Measurements from ENCODE around the gene GPRC5D. TPM values are rescaled to one million over a fixed set of nuclear protein-coding genes. Genes with fewer than 3 reads are reported as not detected.

The GPRC5D gene
- total and polyA plus RNA-seq, 5 donors from 2014 or later = 1.1 to 1.5 (median 1.3) TPM; not detected in 2

DNA sequence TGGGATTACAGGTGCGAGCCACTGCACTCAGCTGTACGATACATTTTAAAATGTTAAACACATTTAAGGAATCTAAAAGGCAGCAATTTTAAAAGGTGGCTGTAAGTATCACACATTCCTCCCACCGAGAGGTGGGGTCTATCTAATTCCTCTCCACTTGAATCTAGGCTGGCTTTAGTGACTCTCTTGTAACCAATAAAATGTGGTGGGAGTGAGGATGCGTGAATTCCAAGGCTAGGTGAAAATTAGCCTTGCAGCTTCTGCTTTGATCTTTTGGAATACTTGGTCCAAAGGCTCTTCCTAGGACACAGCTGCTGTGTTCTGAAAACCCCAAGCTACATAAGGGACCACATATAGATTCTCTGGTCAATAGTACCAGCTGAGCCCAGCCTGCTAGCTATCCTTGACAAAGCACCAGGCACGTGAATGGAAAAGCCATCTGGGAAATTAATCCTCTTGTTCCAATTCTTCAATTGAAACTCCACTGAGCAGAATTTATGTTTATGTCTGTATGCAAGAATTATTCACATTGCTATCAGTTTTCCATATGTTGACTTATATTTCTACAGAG, 8.8 kb upstream of the GPRC5D start:
- ATAC-seq (ENCODE audit: low read depth in 2 of 2) (no peak), DNase-seq (no peak)
- Mint-ChIP-seq H3K4me1 (no peaks in the 10 kb centered on the region), H3K36me3 (no peaks in the 10 kb centered on the region), H3K27me3 (peaks cover 28% of the 10 kb centered on the region), H3K9me3 (no peaks in the 10 kb centered on the region), H3K27ac (no peak overlapping the region), H3K4me3 (no peak overlapping the region)
- no peak overlapping the region for H3K27ac ChIP-seq (ENCODE audit: insufficient read depth, low read length, poor library complexity, severe bottlenecking)
- no peaks in the 10 kb centered on the region for H3K4me1 ChIP-seq (ENCODE audit: control insufficient read depth, insufficient read depth, low read length, poor library complexity, severe bottlenecking)
- H3K27me3 ChIP-seq (ENCODE audit: control insufficient read depth, insufficient read depth, low read length) = no peaks in the 10 kb centered on the region
- H3K9me3 ChIP-seq (ENCODE audit: control insufficient read depth in 2 of 2, low read length in 2 of 2) = no peaks in the 10 kb centered on the region
- no peak overlapping the region for H3K4me3 ChIP-seq (ENCODE audit: low read depth, low read length)
- H3K36me3 ChIP-seq (ENCODE audit: control insufficient read depth, insufficient read depth, low read length) = no peaks in the 10 kb centered on the region

DNA sequence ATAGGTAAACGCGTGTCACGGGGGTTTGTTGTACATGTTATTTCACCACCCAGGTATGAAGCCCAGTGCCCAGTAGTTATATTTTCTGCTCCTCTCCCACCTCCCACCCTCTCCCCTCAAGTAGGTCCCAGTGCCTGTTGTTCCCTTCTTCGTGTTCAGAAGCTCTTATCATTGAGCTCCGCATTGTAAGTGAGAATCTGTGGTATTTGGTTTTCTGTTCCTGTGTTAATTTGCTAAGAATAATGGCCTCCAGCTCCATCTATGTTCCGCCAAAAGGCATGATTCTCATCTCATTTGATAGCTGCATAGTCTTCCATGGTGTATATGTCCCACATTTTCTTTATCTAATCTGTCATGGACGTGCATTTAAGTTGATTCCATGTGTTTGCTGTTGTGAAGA, 6.9 kb upstream of the GPRC5D start:
- no peaks in the 10 kb centered on the region for H3K9me3 ChIP-seq (ENCODE audit: control insufficient read depth in 2 of 2, low read length in 2 of 2)
- no peak overlapping the region for H3K4me3 ChIP-seq (ENCODE audit: low read depth, low read length)
- no peaks in the 10 kb centered on the region for H3K9me3 Mint-ChIP-seq
- no peaks in the 10 kb centered on the region for H3K36me3 ChIP-seq (ENCODE audit: control insufficient read depth, insufficient read depth, low read length)
- no peak for ATAC-seq (ENCODE audit: low read depth in 2 of 2)
- H3K27me3 ChIP-seq (ENCODE audit: control insufficient read depth, insufficient read depth, low read length) = no peaks in the 10 kb centered on the region
- peaks cover 28% of the 10 kb centered on the region for H3K27me3 Mint-ChIP-seq
- H3K27ac ChIP-seq (ENCODE audit: insufficient read depth, low read length, poor library complexity, severe bottlenecking) = no peak overlapping the region
- no peak for DNase-seq
- no peak overlapping the region for H3K4me3 Mint-ChIP-seq
- peak overlapping the region in 1 of 3 donors; percentile 23 for H3K27ac Mint-ChIP-seq
- no peaks in the 10 kb centered on the region for H3K36me3 Mint-ChIP-seq
- H3K4me1 Mint-ChIP-seq = no peaks in the 10 kb centered on the region
- no peaks in the 10 kb centered on the region for H3K4me1 ChIP-seq (ENCODE audit: control insufficient read depth, insufficient read depth, low read length, poor library complexity, severe bottlenecking)

DNA sequence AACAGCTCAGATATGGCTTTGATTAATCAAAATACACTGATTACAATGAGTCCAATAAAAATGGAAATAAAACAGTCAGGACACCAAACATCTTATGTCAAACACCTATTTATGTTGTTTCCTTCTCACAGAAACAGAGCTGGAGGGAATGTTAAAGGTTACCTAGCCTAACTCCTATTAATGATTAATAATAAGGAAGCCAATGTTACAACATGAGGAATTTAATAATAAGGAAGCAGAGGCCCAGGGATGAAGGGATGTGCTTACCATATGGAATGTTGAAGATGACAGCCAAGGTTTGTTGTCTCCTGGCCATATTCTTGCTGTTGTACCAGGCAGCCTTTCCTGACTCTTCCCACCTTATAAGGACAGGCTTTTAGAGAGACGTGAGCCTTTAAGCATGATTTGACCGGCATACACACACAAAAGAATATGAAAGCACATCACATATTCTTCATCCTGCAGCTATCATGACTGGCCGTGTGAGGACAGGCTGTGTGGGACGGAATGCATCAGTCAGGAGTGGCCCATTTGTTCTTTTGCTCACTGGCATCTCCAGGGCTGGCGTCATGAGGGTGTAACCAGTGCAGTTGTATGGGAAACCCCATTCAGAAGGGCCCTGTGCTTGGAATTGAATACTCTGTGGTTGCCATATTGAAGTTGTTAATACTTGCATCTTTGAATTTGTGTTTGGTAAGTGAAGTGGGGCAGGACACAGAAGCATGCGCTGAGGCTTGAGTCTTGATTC, 3.1 kb upstream of the GPRC5D start:
- Histone ChIP-seq H3K27ac (ENCODE audit: insufficient read depth, low read length, poor library complexity, severe bottlenecking) (no peak overlapping the region), H3K4me3 (ENCODE audit: low read depth, low read length) (no peak overlapping the region), H3K27me3 (ENCODE audit: control insufficient read depth, insufficient read depth, low read length) (no peaks in the 10 kb centered on the region), H3K9me3 (ENCODE audit: control insufficient read depth in 2 of 2, low read length in 2 of 2) (no peaks in the 10 kb centered on the region), H3K4me1 (ENCODE audit: control insufficient read depth, insufficient read depth, low read length, poor library complexity, severe bottlenecking) (no peaks in the 10 kb centered on the region), H3K36me3 (ENCODE audit: control insufficient read depth, insufficient read depth, low read length) (no peaks in the 10 kb centered on the region)
- H3K4me1 Mint-ChIP-seq = no peaks in the 10 kb centered on the region
- H3K27ac Mint-ChIP-seq = no peak overlapping the region
- no peak for ATAC-seq (ENCODE audit: low read depth in 2 of 2)
- no peaks in the 10 kb centered on the region for H3K36me3 Mint-ChIP-seq
- no peak overlapping the region for H3K4me3 Mint-ChIP-seq
- no peaks in the 10 kb centered on the region for H3K9me3 Mint-ChIP-seq
- peaks cover 29% of the 10 kb centered on the region for H3K27me3 Mint-ChIP-seq
- no peak for DNase-seq

DNA sequence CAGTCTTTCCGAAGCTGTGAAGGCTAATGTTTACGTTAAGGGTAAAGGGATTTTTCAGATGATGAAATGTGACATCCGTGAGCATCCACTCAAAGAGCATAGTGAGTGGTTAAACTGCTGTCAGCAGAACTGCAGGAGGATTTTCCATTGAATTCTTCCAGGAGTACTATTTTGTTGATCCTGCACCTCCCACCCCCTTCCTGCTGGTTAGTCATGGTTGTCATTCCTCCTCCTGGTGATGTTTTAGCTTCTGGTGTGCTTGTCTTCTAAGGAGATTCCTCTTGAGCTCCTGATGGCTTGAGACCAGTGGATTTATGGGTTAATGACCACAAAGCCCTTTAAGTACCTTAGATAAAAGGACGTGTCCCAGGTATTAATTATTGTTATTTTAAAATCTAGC, 2.4 kb upstream of the GPRC5D start:
- Mint-ChIP-seq H3K9me3 (no peaks in the 10 kb centered on the region), H3K4me3 (no peak overlapping the region), H3K27me3 (peaks cover 29% of the 10 kb centered on the region), H3K36me3 (no peaks in the 10 kb centered on the region), H3K4me1 (no peaks in the 10 kb centered on the region), H3K27ac (no peak overlapping the region)
- Histone ChIP-seq H3K27ac (ENCODE audit: insufficient read depth, low read length, poor library complexity, severe bottlenecking) (no peak overlapping the region), H3K36me3 (ENCODE audit: control insufficient read depth, insufficient read depth, low read length) (no peaks in the 10 kb centered on the region), H3K4me1 (ENCODE audit: control insufficient read depth, insufficient read depth, low read length, poor library complexity, severe bottlenecking) (no peaks in the 10 kb centered on the region), H3K27me3 (ENCODE audit: control insufficient read depth, insufficient read depth, low read length) (no peaks in the 10 kb centered on the region), H3K4me3 (ENCODE audit: low read depth, low read length) (no peak overlapping the region), H3K9me3 (ENCODE audit: control insufficient read depth in 2 of 2, low read length in 2 of 2) (no peaks in the 10 kb centered on the region)
- ATAC-seq (ENCODE audit: low read depth in 2 of 2) (no peak), DNase-seq (no peak)

DNA sequence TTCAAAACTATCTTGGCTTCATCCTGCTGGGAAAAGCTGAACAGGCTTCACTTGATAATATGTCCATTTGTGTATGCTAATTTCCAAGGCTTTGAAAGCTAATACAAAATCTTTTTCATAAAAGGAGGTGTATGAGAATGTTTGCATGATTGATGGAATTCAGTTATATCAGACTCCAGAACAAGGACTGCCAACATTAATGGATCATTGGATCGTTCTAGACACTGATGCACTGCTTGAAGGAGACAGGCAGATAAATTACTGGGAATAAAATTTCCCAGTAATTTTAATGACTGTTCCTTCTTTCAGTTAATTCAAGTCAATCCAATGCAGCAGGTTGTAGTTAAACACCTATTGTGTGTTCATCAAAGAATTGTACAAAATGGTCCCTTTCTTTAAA, 466 bp downstream of the GPRC5D start:
- H3K4me1 Mint-ChIP-seq = no peaks in the 10 kb centered on the region
- ATAC-seq (ENCODE audit: low read depth in 2 of 2) = no peak
- no peaks in the 10 kb centered on the region for H3K36me3 Mint-ChIP-seq
- no peaks in the 10 kb centered on the region for H3K4me1 ChIP-seq (ENCODE audit: control insufficient read depth, insufficient read depth, low read length, poor library complexity, severe bottlenecking)
- no peak overlapping the region for H3K27ac Mint-ChIP-seq
- H3K27ac ChIP-seq (ENCODE audit: insufficient read depth, low read length, poor library complexity, severe bottlenecking) = no peak overlapping the region
- no peaks in the 10 kb centered on the region for H3K9me3 ChIP-seq (ENCODE audit: control insufficient read depth in 2 of 2, low read length in 2 of 2)
- no peak overlapping the region for H3K4me3 Mint-ChIP-seq
- H3K27me3 Mint-ChIP-seq = peaks cover 16% of the 10 kb centered on the region
- no peaks in the 10 kb centered on the region for H3K36me3 ChIP-seq (ENCODE audit: control insufficient read depth, insufficient read depth, low read length)
- H3K9me3 Mint-ChIP-seq = no peaks in the 10 kb centered on the region
- DNase-seq = no peak
- H3K4me3 ChIP-seq (ENCODE audit: low read depth, low read length) = no peak overlapping the region
- no peaks in the 10 kb centered on the region for H3K27me3 ChIP-seq (ENCODE audit: control insufficient read depth, insufficient read depth, low read length)

DNA sequence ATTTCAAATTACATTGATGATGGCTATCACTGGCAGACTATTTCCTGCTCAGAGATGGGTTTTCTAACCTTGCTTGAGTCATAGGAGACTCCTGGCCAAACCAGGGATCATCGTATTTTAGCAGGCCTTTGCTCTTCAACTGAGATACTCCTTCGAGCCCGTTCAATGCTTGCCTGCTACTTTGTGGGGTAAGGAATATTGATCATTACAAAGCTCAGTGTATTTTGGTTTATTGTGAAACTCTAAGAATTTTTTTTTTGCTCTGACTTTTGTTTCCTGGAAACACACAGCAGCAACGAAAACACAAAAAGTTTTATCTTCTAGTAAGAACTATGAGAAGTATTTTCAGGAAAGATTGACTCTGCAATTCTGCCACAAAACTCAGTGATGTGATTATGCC, 4.1 kb downstream of the GPRC5D start:
- Mint-ChIP-seq H3K4me3 (no peak overlapping the region), H3K36me3 (no peaks in the 10 kb centered on the region), H3K9me3 (no peaks in the 10 kb centered on the region), H3K27ac (no peak overlapping the region), H3K4me1 (no peaks in the 10 kb centered on the region), H3K27me3 (peaks cover 11% of the 10 kb centered on the region)
- ATAC-seq (ENCODE audit: low read depth in 2 of 2) (no peak), DNase-seq (no peak)
- Histone ChIP-seq H3K36me3 (ENCODE audit: control insufficient read depth, insufficient read depth, low read length) (no peaks in the 10 kb centered on the region), H3K9me3 (ENCODE audit: control insufficient read depth in 2 of 2, low read length in 2 of 2) (no peaks in the 10 kb centered on the region), H3K4me3 (ENCODE audit: low read depth, low read length) (no peak overlapping the region), H3K4me1 (ENCODE audit: control insufficient read depth, insufficient read depth, low read length, poor library complexity, severe bottlenecking) (no peaks in the 10 kb centered on the region), H3K27ac (ENCODE audit: insufficient read depth, low read length, poor library complexity, severe bottlenecking) (no peak overlapping the region), H3K27me3 (ENCODE audit: control insufficient read depth, insufficient read depth, low read length) (no peaks in the 10 kb centered on the region)

DNA sequence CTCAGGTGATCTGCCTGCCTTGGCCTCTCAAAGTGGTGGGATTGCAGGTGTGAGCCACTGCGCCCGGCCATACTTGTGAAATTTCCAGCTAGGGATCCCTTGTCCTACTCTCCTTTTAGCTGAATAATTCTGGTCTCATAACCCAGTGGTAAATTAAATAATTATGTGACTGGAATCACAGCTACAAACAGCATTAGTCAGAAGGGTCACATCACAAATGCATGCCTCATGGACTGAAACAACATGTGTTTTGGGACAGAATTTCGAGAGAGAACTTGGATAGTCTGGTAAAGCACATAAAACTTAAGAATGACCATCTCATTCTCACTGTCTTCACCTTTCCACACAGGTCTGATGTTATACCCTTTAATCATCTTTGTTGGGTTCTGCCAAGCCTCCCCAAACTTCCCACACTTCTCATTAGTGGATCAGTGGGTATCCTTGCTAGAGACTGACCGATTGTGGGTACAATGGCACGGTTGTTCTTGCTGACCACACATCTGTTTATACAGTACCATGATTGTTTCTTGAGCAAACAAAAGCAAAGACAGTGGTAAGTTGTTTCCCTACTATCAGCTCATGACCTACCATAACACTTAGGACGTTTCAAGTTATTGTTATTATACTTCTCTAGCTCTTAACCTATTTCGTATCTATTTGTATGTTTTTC, 5.1 kb downstream of the GPRC5D start:
- no peak for ATAC-seq (ENCODE audit: low read depth in 2 of 2)
- no peaks in the 10 kb centered on the region for H3K36me3 ChIP-seq (ENCODE audit: control insufficient read depth, insufficient read depth, low read length)
- H3K36me3 Mint-ChIP-seq = no peaks in the 10 kb centered on the region
- no peak overlapping the region for H3K4me3 ChIP-seq (ENCODE audit: low read depth, low read length)
- H3K27ac Mint-ChIP-seq = no peak overlapping the region
- H3K27ac ChIP-seq (ENCODE audit: insufficient read depth, low read length, poor library complexity, severe bottlenecking) = no peak overlapping the region
- H3K9me3 ChIP-seq (ENCODE audit: control insufficient read depth in 2 of 2, low read length in 2 of 2) = no peaks in the 10 kb centered on the region
- no peaks in the 10 kb centered on the region for H3K4me1 Mint-ChIP-seq
- peaks cover 6% of the 10 kb centered on the region for H3K27me3 Mint-ChIP-seq
- no peaks in the 10 kb centered on the region for H3K4me1 ChIP-seq (ENCODE audit: control insufficient read depth, insufficient read depth, low read length, poor library complexity, severe bottlenecking)
- H3K9me3 Mint-ChIP-seq = no peaks in the 10 kb centered on the region
- H3K27me3 ChIP-seq (ENCODE audit: control insufficient read depth, insufficient read depth, low read length) = no peaks in the 10 kb centered on the region
- DNase-seq = no peak
- no peak overlapping the region for H3K4me3 Mint-ChIP-seq

DNA sequence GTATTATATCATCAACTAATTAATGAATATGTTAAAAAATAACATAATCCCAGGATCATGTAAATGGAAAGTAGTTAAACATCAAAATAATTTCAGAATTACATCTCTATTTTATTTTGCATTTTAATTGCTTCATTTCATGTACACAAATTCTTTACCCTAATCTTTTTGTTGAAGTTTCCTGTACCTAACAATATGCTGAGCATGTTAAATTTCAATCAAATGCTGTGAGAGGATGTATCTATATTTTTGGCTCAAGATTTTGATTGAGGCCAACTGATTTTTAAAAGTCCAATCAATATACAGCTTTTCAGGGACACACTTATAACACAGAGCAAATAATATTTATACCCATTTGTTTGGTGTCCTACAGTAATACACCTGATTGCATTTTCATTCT, 6.4 kb downstream of the GPRC5D start:
- no peak overlapping the region for H3K4me3 Mint-ChIP-seq
- H3K4me1 ChIP-seq (ENCODE audit: control insufficient read depth, insufficient read depth, low read length, poor library complexity, severe bottlenecking) = no peaks in the 10 kb centered on the region
- H3K36me3 ChIP-seq (ENCODE audit: control insufficient read depth, insufficient read depth, low read length) = no peaks in the 10 kb centered on the region
- H3K27ac Mint-ChIP-seq = no peak overlapping the region
- H3K9me3 ChIP-seq (ENCODE audit: control insufficient read depth in 2 of 2, low read length in 2 of 2) = no peaks in the 10 kb centered on the region
- no peaks in the 10 kb centered on the region for H3K9me3 Mint-ChIP-seq
- no peak for DNase-seq
- H3K4me1 Mint-ChIP-seq = no peaks in the 10 kb centered on the region
- H3K36me3 Mint-ChIP-seq = no peaks in the 10 kb centered on the region
- no peak overlapping the region for H3K4me3 ChIP-seq (ENCODE audit: low read depth, low read length)
- peaks cover 5% of the 10 kb centered on the region for H3K27me3 Mint-ChIP-seq
- no peak overlapping the region for H3K27ac ChIP-seq (ENCODE audit: insufficient read depth, low read length, poor library complexity, severe bottlenecking)
- ATAC-seq (ENCODE audit: low read depth in 2 of 2) = no peak
- no peaks in the 10 kb centered on the region for H3K27me3 ChIP-seq (ENCODE audit: control insufficient read depth, insufficient read depth, low read length)
